Measurements from ENCODE around the gene SERPINA6.

Gene SERPINA6

DNA sequence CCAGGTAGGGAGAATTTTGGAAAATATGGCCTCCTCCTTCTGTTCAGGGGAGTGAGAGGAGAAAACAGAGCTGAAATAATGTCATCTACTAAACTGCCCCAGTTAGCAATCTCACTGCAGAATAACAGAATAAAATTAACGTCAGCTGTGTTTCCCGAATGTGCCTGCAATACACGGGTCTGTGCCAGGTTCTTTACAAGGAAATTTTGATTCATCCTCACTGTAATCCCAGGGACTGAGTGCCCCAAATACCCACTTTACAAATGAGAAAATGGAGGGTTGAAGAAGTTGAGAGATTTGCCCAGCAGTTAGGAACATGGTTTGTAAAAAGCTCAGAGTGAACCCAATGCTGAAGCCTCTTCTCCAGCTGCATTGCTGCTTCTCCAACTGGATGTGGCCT lies 21.3 kb upstream of the SERPINA6 start:
- POLR2A ChIA-PET: no interaction called here
- DNase-seq (ENCODE audit: extremely low spot score): no peak
- CTCF ChIA-PET: interaction anchor here (1.0 to 1.2 kb wide), 2 partner anchors 15 to 124 kb away, joined by 3 read pairs; no protein-coding TSS in a partner anchor
- TF ChIP-seq, protein P1, sequence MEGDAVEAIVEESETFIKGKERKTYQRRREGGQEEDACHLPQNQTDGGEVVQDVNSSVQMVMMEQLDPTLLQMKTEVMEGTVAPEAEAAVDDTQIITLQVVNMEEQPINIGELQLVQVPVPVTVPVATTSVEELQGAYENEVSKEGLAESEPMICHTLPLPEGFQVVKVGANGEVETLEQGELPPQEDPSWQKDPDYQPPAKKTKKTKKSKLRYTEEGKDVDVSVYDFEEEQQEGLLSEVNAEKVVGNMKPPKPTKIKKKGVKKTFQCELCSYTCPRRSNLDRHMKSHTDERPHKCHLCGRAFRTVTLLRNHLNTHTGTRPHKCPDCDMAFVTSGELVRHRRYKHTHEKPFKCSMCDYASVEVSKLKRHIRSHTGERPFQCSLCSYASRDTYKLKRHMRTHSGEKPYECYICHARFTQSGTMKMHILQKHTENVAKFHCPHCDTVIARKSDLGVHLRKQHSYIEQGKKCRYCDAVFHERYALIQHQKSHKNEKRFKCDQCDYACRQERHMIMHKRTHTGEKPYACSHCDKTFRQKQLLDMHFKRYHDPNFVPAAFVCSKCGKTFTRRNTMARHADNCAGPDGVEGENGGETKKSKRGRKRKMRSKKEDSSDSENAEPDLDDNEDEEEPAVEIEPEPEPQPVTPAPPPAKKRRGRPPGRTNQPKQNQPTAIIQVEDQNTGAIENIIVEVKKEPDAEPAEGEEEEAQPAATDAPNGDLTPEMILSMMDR (IDR thresholded peaks at IDR 0.05; ENCODE audit: control extremely low read depth, extremely low read depth, low read depth, missing control alignments): no peak

DNA sequence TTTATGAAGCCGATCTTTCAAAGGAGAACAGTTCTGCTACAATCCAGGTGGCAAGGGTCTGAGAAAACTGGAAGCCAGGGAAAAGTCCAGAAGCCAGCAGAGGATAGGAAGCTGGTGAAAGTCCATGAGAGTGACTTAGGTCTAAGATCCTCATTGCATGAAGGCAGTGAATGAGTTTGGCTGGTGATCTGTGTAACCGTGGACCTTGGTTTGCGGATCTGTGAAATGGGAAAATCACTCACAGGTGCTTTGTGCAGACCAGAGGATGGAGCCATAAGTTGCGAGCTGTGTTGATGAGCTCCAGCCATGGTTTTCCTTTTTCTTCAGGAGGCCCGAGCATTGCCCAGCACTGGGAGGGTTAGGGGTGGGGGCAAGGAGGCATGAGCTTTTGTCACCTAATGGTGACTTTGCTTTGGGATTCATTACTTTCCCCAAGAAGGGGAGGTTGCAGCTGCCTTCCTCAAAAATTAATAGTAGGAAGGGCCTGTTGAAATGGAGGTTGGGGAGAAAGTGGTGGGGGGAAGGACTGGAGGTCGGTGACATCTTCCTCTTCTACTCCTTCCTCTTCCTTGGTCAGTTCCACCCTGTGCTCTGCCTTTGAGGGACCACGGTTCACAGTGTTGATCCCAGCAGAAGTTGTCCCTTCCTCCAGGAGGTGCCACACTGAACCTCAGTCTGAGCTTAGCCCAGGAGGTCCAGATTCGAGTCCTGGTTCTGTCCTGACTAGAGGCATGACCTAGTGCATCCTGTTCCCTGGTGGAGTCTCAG lies 20.3 kb upstream of the SERPINA6 start:
- TF ChIP-seq, protein P1 (IDR thresholded peaks at IDR 0.05; ENCODE audit: control extremely low read depth, extremely low read depth, low read depth, missing control alignments): no peak
- no peak for DNase-seq (ENCODE audit: extremely low spot score)
- CTCF ChIA-PET: interaction anchor here (0.8 to 1.2 kb wide), 4 partner anchors 9 to 142 kb away, joined by 3 read pairs; no protein-coding TSS in a partner anchor
- POLR2A ChIA-PET: no interaction called here

- ChIA-PET POLR2A (no interaction called here), CTCF (interaction anchor here (0.9 to 1.6 kb wide), 4 partner anchors 10 to 17 kb away, joined by 3 to 5 read pairs (median 4); no protein-coding TSS in a partner anchor)
- no peak for DNase-seq (ENCODE audit: extremely low spot score)
- TF ChIP-seq, protein P1 (IDR thresholded peaks at IDR 0.05; ENCODE audit: control extremely low read depth, extremely low read depth, low read depth, missing control alignments): no peak
Measured at GRCh38 chr14:94342334-94342934, 19.3 kb upstream of the SERPINA6 start.

- POLR2A ChIA-PET: no interaction called here
- DNase-seq (ENCODE audit: extremely low spot score): no peak
- TF ChIP-seq, protein P1 (IDR thresholded peaks at IDR 0.05; ENCODE audit: control extremely low read depth, extremely low read depth, low read depth, missing control alignments): no peak
- CTCF ChIA-PET: interaction anchor here (0.9 to 1.6 kb wide), 4 partner anchors 10 to 17 kb away, joined by 3 to 5 read pairs (median 4); no protein-coding TSS in a partner anchor
Measured at GRCh38 chr14:94341656-94342333, 18.7 kb upstream of the SERPINA6 start.

- DNase-seq (ENCODE audit: extremely low spot score): no peak
- TF ChIP-seq, protein P1 (IDR thresholded peaks at IDR 0.05; ENCODE audit: control extremely low read depth, extremely low read depth, low read depth, missing control alignments): no peak
- ChIA-PET POLR2A (no interaction called here), CTCF (interaction anchor here (1.6 kb wide), 1 partner anchor 9 kb away, joined by 5 read pairs; no protein-coding TSS in a partner anchor)
Measured at GRCh38 chr14:94340533-94340932, 17.4 kb upstream of the SERPINA6 start.

DNA sequence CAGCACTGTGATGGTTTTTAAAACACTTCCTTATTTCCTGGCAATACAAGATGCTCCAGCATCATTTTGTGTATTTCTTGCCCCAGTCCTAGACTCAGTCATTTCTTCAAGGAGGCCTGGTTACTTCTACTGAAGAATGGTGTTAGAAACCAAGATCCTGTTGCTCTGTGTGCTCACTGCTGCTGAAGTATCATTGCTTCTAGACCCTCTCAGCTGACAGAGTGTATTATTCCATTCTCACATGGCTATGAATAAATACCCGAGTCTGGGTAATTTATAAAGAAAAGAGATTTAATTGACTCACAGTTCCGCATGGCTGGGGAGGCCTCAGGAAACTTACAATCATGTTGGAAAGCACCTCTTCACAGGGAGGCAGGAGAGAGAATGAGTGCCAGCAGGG lies 14.9 kb upstream of the SERPINA6 start:
- ChIA-PET CTCF (no interaction called here), POLR2A (no interaction called here)
- DNase-seq (ENCODE audit: extremely low spot score): no peak
- TF ChIP-seq, protein P1 (IDR thresholded peaks at IDR 0.05; ENCODE audit: control extremely low read depth, extremely low read depth, low read depth, missing control alignments): no peak
